Measurements from ENCODE around the gene EIPR1. TPM values are rescaled to one million over a fixed set of nuclear protein-coding genes. Genes with fewer than 3 reads are reported as not detected.

EIPR1 gene
- total and polyA plus RNA-seq, 2 experiments from 2014 or later: 17.4 to 46.3 TPM

DNA sequence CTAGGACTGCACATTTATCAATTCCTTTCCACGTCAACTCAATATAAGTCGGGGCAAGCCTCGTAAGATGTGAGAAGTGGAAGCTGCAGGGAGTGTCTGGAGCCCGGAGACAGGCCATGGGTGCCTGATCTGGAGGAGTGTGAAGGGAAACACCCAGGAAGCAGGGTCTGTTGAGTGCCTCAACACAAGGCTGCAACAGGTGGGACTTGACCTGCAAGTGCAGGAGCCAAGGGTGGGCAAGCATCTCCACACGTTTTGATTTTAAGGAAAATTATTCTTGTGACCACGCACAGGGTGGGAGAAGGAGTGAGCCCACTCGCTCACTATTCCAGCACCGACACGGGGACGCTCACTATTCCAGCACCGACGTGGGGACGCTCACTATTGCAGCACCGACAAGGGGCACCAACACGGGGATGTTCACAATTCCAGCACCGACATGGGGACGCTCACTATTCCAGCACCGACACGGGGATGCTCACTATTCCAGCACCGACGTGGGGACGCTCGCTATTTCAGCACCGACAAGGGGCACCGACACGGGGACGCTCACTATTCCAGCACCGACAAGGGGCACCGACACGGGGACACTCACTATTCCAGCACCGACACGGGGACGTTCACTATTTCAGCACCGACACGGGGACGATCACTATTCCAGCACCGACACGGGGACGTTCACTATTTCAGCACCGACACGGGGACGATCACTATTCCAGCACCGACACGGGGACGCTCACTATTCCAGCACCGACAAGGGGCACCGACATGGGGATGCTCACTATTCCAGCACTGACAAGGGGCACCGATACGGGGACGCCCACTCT, 197.3 kb downstream of the EIPR1 start (continued):
- TF ChIP-seq ZNF462 (CRISPR knock-in tag; IDR thresholded peaks at IDR 0.05) (no peak), ZNF331 (CRISPR knock-in tag; IDR thresholded peaks at IDR 0.05; ENCODE audit: low read depth) (no peak)

GRCh38 chr2:3179626-3180025, 198.0 kb downstream of the EIPR1 start:
- Histone ChIP-seq H3K4me1 (ENCODE audit: insufficient read depth) (no peaks in the 10 kb centered on the region), H3K4me3 (no peak overlapping the region), H4K20me1 (replicated peaks; ENCODE audit: insufficient read depth) (no peaks in the 10 kb centered on the region), H2AFZ (no peak overlapping the region), H3K36me3 (ENCODE audit: insufficient read depth) (no peaks in the 10 kb centered on the region), H3F3A (replicated peaks; ENCODE audit: low read depth) (no peaks in the 10 kb centered on the region), H3K79me2 (replicated peaks; ENCODE audit: insufficient read depth) (no peaks in the 10 kb centered on the region), H3K4me2 (no peak overlapping the region), H3K27me3 (ENCODE audit: insufficient read depth) (no peaks in the 10 kb centered on the region), H3K9me2 (ENCODE audit: insufficient read depth) (no peaks in the 10 kb centered on the region), H3K27ac (ENCODE audit: low read depth) (no peak overlapping the region)
- H3K4me3 Mint-ChIP-seq: no peak overlapping the region
- H3K27me3 Mint-ChIP-seq (ENCODE audit: insufficient read depth, low read depth, poor library complexity): peaks cover 10% of the 10 kb centered on the region
- peaks cover 8% of the 10 kb centered on the region; the same call in 1 of the 3 replicates for H3K9me3 Mint-ChIP-seq
- H3K36me3 Mint-ChIP-seq (ENCODE audit: low read depth): no peaks in the 10 kb centered on the region; the same call in 1 of the 3 replicates
- no peak overlapping the region for H3K27ac Mint-ChIP-seq
- no peaks in the 10 kb centered on the region for H3K4me1 Mint-ChIP-seq
- DNase-seq (ENCODE audit: low spot score): no peak
- peak; percentile 46 for ATAC-seq
- TF ChIP-seq NANOG (IDR thresholded peaks at IDR 0.05; ENCODE audit: borderline replicate concordance) (no peak), ZNF331 (CRISPR knock-in tag; IDR thresholded peaks at IDR 0.05; ENCODE audit: low read depth) (no peak), JUNB (IDR thresholded peaks at IDR 0.05; ENCODE audit: unreplicated experiment) (no peak)
- TF ChIP-seq, protein P1, sequence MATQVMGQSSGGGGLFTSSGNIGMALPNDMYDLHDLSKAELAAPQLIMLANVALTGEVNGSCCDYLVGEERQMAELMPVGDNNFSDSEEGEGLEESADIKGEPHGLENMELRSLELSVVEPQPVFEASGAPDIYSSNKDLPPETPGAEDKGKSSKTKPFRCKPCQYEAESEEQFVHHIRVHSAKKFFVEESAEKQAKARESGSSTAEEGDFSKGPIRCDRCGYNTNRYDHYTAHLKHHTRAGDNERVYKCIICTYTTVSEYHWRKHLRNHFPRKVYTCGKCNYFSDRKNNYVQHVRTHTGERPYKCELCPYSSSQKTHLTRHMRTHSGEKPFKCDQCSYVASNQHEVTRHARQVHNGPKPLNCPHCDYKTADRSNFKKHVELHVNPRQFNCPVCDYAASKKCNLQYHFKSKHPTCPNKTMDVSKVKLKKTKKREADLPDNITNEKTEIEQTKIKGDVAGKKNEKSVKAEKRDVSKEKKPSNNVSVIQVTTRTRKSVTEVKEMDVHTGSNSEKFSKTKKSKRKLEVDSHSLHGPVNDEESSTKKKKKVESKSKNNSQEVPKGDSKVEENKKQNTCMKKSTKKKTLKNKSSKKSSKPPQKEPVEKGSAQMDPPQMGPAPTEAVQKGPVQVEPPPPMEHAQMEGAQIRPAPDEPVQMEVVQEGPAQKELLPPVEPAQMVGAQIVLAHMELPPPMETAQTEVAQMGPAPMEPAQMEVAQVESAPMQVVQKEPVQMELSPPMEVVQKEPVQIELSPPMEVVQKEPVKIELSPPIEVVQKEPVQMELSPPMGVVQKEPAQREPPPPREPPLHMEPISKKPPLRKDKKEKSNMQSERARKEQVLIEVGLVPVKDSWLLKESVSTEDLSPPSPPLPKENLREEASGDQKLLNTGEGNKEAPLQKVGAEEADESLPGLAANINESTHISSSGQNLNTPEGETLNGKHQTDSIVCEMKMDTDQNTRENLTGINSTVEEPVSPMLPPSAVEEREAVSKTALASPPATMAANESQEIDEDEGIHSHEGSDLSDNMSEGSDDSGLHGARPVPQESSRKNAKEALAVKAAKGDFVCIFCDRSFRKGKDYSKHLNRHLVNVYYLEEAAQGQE (IDR thresholded peaks at IDR 0.05; ENCODE audit: unreplicated experiment): no peak
